ENCODE measurements around the gene CCNB1.

GRCh38 chr5:69134126-69134525 lies 32.8 kb upstream of the CCNB1 start:
- TF ChIP-seq, protein P1, sequence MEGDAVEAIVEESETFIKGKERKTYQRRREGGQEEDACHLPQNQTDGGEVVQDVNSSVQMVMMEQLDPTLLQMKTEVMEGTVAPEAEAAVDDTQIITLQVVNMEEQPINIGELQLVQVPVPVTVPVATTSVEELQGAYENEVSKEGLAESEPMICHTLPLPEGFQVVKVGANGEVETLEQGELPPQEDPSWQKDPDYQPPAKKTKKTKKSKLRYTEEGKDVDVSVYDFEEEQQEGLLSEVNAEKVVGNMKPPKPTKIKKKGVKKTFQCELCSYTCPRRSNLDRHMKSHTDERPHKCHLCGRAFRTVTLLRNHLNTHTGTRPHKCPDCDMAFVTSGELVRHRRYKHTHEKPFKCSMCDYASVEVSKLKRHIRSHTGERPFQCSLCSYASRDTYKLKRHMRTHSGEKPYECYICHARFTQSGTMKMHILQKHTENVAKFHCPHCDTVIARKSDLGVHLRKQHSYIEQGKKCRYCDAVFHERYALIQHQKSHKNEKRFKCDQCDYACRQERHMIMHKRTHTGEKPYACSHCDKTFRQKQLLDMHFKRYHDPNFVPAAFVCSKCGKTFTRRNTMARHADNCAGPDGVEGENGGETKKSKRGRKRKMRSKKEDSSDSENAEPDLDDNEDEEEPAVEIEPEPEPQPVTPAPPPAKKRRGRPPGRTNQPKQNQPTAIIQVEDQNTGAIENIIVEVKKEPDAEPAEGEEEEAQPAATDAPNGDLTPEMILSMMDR (IDR thresholded peaks at IDR 0.05 in 2 of 3, conservative IDR thresholded peaks at IDR 0.05 in 1 of 3; ENCODE audit: borderline replicate concordance in 1 of 3, insufficient read depth in 1 of 3, low read depth in 2 of 3, low read length in 2 of 3): no peak
- no peak for TF ChIP-seq JUND (IDR thresholded peaks at IDR 0.05)
- TF ChIP-seq, protein P2, sequence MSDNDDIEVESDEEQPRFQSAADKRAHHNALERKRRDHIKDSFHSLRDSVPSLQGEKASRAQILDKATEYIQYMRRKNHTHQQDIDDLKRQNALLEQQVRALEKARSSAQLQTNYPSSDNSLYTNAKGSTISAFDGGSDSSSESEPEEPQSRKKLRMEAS (IDR thresholded peaks at IDR 0.05): no peak
- TF ChIP-seq RAD21 (IDR thresholded peaks at IDR 0.05; ENCODE audit: low read depth): no peak
- TF ChIP-seq EZH2 (IDR thresholded peaks at IDR 0.05): no peak
- TF ChIP-seq POLR2AphosphoS5 (IDR thresholded peaks at IDR 0.05; ENCODE audit: low read depth, low read length): no peak
- no peak for TF ChIP-seq POLR2A (IDR thresholded peaks at IDR 0.05; ENCODE audit: borderline replicate concordance, extremely low read depth, insufficient read depth, insufficient read length)
- no peak for TF ChIP-seq ELF1 (IDR thresholded peaks at IDR 0.05; ENCODE audit: borderline replicate concordance, low read depth)

Measured in HCT116 (cell line).